HG02798 (cell line): Measurements from ENCODE around the gene FNDC3A.
"Not testable (repeated sequence)": the region's sequence is repeated elsewhere in the genome, so short reads cannot be mapped to it uniquely, and the experiment has no call there.

ENCODE experiments used
- ATAC-seq: cut with Tn5 transposase; IDR thresholded peaks from one replicate; pipeline ENCODE4 v1.9.1; 2021; ENCODE audit warnings: mild to moderate bottlenecking; ENCODE audit not compliant: unreplicated experiment, poor library complexity

Gene FNDC3A

DNA sequence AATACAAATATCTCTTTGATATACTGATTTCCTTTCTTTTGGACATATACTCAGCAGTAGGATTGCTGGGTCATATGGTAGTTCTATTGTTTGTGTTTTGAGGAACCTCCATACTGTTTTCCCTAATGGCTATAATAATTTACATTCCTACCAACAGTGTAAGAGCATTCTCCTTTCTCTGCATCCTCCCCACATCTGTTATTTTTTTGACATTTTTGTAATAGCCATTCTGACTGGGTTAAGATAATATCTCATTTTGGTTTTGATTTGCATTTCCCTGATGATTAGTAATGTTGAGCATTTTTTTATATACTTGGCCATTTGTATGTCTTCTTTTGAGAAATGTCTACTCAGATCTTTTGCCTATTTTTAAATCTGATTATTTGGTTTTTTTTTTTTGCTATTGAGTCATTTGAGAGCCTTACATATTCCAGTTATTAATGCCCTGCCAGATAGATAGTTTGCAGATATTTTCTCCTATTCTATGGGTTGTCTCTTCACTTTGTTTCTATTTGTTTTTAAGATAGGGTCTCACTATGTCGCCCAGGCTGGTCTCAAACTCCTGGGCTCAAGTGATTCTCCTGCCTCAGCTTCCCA, 95.7 kb downstream of the FNDC3A start:
- ATAC-seq, result no peak

DNA sequence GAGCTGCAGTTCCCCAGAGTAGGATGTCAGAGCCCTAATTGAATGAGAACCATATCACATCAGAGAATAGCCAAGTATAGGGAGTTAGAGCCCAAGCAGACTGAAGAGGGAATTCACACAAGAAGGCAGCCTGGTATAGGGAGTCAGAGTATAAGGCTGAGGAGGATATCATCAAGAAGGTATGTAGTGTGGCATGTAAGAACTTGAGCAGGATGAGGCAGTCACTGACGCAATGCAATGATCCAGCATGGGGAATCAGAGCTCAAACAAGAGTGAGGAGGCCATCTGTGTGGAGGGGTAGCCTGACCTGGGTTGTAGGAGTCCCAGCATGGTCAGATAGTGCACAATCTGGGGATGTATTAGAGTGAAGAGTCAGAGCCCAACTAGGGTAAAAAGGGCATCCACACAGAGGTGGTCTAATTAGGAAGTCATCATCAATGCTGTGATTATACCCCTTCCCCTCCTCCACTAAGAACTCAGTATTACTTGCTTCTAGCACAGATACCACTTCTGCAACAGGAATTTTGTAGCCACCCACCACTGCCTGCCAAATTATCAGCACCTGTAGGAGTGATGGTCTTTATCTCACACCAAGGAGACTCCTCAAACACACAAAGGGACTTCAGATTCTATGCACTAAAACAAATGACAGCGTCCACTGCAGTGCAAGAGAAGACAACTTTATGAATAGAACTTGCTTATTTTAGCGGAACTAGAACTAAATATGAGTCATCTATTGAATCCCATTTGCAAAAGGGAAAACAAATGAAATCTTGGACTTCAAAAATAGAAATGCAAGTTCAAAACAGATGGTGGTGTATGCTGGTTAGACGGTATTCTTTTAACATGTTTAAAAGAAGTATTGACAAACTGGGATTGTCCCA, 107.2 kb downstream of the FNDC3A start:
- peak; percentile 82 for ATAC-seq

DNA sequence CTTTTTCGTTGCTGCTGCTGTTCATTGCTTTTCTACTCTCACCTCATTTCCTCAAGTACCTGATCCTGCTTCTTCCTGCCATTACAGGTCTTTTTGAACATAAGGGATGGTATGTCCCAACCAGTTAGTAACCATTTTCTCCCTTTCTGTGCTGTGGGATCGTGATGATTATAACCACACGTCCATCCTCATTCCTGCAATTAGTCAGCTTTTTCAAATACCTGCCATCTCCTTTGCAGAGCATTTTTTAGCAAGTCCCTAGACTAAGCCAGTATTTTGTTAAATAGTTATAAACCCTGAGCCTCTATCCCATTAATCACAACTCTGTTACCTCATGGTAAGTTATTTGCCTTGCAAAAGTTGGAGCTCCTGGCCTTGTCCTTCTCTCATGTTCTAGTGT, 109.2 kb downstream of the FNDC3A start:
- no peak for ATAC-seq

DNA sequence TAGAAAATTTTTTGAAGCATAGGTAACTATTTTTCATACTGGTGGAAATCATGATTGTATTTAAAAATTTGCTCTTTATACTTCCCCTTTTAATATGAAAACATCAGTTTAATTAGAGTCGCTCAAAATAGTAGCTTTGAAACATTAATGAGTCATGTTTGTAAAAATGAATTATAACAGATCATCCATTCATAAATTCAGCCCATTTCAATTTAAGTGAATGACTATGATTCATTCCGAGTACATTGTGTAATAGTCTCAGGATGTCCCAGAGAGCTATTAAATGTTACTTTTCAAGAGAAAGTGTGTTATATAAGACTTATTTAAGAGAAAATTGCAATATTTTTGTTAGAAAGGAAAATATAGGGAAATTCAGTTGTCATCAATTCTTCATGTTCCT, 111.0 kb downstream of the FNDC3A start:
- ATAC-seq, result no peak

DNA sequence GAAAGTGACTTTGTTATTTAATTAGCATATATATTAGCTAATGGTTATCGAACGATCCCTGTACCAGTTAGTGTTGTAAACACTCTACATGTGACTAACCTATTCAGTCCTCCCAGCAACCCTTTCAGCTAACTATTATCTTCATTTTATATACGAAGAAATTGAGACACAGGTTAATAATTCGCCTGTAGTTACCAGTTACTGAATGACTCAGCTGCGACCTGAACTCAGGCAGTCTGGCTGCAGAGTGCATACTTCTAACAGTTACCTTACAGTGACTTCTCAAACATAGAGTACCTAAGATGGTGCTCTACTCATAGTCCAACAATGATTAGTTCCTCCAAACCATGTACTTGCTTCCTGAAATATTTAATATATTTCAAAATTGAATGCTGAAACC, 117.7 kb downstream of the FNDC3A start:
- ATAC-seq, result no peak

DNA sequence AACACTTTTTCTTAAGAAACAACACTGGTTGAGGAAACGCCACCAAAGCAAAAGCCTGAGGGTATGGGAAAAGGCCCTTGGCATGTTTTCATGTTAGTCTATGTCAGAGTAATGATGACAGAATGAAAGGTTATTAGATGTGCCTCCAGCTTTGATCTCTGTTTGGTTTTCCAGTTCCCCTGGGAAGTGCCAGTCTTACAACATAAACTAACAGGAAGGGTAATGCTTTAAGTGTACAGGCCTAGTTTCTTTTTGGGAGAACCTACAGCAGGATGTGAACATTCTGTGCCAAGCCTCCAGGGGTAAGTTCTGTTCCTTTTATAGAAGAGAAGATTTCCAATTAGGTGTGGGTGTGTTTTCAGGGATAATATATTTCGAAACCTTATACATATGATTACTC, 121.7 kb downstream of the FNDC3A start:
- ATAC-seq, result no peak

DNA sequence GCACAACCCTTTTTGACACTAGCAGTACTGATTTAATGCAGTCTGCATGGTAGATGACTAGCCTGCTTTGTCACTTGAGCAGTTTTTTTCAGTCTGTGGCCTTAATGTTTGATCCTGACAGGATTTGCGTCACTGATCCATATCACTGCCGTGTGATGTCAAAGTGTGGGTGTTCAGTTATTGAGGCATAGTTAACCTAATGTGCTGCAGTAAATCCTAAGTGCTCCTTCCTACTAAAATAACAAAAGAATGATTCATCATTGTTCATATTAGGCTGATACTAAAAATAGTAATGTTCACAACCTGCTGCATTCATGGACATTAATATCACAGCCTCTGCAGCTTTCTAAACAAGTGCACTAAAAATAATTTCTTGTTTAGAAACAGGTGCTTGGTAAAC, 122.5 kb downstream of the FNDC3A start:
- ATAC-seq, result no peak

DNA sequence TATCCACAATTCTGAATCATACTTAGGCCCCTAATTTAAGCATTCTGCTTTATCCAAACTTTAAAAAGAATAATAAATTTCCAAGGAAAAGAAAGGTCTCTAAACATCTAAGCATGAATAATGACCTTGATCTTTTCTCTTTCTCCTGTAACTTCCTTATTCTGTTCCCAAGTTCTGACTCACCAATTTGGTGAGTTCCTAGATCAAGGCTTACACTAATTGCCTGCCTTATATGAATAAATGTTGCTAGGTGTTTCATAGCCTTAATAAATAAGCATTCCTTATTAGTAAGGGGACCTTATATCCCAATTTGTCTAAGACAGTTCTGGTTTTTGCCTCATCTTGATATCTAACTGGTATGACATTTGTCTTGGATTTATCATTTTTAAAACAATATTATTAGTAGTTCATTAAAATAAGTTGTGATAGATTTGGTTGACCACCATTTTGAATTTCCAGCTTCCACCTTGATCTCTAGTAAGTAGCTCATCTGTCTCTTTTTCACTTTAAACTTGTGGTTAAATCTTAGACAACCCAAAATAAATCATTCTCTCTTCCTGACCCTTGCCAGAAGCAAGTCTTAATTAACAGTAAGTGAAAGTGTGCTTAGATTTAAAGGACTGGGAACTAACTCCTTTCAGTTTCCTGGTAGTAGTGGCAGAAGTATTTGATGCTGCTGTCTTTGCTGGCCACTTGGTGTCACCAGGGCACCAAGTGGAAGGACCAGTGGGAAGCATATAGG, 123.2 kb downstream of the FNDC3A start:
- no peak for ATAC-seq

DNA sequence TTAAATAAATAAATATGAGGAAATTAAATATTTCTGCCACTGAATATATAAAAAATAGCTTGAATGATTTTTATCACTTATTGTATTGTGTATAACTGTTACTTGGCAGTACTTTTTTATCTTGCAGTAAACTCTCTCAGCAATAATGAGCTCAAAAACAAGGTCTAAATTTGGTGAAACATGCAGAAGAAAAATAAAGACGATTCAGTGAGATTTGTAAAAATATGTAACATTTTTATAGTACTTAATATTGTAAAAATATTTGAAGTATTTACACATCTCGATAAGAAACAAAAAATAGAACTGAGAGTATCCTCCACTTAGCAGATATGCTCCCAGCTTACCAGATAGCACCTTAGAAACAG, 123.8 kb downstream of the FNDC3A start:
- ATAC-seq, result no peak

DNA sequence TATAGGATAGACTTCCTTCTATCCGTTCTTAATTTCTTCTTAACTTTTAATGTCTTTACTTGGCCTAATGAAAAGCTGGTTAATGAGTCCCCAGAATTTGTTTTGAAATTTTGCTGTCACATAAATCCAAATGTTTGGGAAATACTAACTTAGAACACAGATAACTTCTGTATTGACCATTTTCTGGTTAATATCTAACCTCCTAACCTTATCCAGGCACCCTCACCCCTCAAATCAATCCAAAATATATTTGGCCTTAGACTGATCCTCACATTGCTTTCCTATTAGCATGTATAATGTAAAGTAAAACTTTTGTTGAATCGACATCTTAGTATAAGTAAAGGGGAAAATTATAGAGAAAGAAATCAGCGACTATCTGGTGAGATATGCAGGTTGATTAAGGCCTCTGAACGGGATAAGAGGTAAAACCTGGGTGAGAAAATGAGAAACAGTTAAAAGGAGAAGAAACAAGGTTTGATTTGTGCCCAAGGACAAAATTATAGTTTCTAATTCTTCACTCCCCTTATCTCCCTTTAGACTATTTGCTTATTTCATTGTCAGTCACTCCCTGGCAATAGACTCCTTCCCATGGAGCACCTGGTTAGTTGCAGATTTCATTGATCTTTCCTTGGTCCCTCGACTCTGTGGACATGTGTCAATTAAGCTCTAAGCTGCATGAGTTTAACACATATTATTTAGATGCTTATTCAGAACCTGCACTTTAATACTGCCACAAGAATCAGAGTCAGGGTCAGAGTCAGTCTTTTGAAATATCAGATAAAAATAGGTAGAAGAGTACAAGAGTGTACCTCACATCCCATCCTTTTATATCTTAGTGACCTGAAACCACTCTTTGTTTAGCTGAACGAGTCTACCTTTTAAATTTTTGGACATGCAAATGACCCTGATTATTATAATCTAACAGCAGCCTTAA, 125.2 kb downstream of the FNDC3A start:
- ATAC-seq, result no peak

DNA sequence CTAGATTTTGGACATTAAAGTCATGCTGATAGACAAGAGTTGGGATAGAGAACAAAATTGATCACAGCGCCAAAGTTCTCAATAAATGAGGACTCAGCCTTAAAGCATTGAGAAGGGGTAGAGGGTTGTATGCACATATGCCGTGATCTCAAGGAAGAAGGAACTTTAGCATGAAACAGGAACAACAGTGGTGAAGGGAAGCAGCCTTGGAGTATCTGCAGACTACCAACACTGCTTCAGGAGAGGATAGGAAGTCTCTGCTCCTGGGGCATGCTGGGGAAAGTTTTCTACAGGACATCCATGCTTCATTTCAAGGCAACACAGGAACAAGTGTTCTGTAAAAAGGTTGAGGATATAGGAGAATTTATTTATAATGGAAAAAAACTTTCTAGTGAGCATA, 132.5 kb downstream of the FNDC3A start:
- no peak for ATAC-seq

DNA sequence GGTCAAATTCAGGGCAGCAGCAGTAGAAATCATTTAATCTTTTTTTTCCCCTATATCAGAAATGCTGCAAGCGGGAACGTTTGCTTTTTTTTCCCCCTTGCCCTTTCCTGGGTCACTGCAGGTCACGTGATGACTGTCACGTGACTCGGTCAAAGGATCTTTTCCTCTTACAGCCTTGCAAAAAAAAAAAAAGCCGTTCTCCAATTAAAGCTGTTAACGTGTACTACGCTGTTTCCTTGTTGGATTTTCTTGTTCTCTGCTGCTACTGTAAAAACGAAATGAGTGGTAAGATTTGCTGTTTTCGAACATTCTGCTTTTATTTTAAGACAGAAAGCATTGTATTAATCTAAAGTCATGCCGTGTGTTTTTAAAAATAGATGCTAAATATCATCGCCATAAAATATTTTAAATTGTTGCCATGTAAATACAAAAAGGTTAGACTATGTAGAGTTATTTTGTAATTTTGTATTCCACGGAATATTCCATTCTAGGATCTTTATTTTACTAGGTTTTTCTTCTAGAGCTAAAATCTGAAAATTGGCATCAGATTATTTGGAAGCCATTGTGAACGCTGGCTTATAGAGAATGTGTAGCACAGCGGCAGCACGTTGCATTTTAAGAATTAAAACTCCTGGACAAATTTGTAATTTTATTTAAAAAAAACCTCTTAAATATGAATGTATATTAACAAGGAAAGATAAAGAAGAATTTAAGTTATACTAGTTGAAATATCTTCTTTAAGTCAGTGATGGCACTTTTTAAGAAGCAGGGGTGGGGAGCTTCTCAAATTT, 134.6 kb downstream of the FNDC3A start:
- peak; percentile 67 for ATAC-seq

DNA sequence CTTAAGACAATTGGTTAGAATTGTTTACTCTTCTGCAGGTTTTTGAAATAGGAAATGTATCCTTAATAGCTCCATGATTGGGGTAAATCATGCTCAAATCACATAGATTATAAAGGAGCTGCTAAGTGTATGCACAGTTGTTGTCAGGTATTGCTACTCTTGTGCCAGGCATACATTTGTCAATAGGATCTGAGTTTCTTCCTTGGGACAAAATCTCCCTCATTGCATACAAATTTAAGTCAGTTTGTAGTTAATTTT, 135.1 kb downstream of the FNDC3A start:
- no peak for ATAC-seq

DNA sequence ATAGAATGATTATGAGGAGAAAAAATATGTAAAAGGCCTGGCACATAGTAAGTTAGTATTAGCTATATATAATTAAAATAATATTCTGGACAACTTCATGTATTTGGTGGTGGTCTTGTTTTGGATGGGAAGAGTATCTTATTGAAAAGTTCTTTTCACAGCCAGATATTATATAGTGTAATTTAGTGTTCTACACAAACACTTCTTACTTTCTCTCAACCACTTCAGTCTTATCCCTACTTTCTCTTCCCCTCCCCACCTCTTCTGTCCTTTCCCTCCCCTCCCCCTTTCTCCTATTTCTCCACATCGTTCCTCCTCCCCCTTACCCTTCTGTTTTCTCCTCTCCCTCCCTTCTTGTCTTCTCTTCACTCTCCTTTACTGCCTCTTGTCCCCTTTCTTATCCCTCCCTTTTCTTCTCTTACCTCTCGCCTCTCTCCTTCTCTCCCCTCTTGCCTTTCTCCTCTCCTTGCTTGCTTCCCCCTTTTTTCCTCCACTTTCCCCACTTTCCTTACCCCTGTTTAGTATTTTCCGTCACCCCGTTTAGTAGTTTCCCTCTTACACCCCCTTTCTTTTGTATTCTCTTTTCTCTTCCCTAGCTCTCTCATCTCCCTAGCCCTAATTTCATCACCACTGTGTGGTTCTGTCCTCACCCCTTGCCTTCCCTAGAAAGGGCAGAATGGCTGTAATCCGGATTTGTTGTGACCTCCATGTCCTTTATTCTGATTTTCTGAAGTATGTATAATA, 137.2 kb downstream of the FNDC3A start:
- no peak for ATAC-seq

DNA sequence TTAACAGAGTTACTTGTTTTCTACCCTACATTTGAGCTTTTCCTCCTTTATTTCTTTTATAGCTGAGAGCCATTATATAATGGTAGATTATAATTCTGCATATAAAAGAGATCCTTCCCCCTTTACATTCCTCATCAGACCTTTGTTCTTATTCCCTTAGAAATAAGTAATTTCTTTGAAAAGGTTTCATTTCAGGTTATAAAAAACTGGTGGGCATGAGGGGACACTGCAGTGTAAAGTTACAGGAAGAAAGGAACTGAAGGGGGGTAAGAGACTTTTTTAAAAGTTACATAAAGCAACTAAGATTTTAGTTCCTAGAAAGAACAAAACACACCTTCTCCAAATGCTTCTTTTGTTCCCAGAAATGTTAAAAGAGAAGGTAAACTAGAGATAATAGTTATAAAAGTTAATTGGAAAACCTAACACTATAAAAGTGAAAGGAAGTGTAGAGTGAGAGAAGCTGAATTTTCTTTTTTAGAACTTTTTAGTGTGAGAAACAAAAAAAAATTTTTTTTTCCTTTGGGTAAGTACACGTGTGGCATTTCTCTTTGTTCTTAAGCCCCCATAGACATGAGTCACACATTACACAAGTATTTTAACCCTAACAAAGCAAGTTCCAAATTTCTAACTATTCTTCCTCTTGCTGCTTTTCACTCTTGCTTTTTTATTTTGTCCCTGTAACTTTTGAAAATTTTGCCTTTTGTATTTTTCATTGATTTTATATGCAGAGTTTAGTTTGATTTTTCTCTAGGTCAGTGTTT, 138.0 kb downstream of the FNDC3A start:
- no peak for ATAC-seq

DNA sequence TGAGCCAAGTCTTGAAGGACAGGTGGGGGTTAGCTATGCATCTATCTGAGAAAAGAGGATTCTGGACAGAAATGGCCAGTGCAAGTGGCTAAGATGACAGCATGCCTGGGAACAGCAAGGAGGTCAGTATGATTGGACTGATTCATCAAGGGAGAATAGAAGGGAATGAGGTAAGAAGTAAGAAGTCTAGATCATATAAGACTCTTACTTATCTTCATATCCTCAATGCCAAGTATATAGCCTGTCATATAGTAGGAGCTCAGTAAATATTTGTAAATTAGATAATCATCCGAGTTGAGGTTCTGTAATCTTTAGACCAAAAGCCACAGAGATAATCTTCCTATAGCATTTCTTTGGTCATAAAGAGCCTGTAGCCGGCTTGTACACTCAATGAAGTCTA, 141.2 kb downstream of the FNDC3A start:
- ATAC-seq, result no peak

DNA sequence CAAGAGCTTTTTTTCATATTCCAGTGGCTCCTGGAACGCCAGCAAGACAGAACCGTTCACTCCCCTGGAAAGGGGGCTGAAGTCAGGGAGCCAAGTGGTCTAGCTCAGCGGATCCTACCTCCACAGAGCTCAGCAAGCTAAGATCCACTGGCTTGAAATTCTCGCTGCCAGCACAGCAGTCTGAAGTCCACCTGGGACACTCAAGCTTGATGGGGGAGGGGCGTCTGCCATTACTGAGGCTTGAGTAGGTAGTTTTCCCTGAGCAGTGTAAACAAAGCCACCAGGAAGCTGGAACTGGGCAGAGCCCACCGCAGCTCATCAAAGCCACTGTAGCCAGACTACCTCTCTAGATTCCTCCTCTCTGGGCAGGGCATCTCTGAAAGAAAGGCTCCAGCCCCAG, 142.7 kb downstream of the FNDC3A start:
- ATAC-seq, result not testable (repeated sequence)

DNA sequence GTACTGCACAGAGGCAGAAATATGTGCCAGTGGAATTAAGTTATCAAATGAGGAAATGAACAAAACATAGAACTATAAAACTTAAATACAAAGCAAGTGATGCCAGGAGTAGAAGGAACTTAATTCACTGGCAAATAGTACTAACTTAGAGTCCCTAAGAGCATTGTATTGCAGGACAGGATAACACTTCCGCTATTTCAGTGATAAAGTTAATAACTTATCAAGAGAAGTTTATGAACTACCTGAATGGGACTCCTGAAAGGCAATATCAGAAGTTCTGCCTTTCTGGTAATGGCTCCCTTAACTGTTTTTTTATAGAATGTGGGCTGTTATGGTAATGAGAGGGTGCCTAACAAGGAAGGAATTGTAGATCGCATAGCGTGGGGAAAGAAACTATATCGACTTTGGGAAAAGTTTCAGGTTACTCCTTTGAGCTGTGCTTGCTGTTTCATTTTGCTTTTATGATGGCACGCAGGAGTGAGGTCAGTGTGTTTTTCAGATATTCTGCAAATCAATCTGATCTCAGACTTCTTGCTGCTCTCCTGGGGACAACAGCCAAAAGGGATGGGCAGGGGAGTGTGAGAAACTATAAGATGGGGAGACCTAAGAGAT, 149.1 kb downstream of the FNDC3A start:
- ATAC-seq, result no peak
